GM12875 (cell line): ENCODE data around the gene NUP107.

Experiments
- H3K4me3 ChIP-seq: one replicate; pipeline ENCODE4 v1.5.1; 2011; ENCODE audit warnings: low read depth, low read length, control low read depth
- CTCF ChIP-seq: IDR thresholded peaks from 2 replicates; pipeline ENCODE4 v1.5.1; 2011; ENCODE audit warnings: low read depth, mild to moderate bottlenecking, control low read depth, inconsistent platforms, low read length, moderate library complexity, borderline replicate concordance; ENCODE audit not compliant: insufficient read depth

Gene NUP107

DNA sequence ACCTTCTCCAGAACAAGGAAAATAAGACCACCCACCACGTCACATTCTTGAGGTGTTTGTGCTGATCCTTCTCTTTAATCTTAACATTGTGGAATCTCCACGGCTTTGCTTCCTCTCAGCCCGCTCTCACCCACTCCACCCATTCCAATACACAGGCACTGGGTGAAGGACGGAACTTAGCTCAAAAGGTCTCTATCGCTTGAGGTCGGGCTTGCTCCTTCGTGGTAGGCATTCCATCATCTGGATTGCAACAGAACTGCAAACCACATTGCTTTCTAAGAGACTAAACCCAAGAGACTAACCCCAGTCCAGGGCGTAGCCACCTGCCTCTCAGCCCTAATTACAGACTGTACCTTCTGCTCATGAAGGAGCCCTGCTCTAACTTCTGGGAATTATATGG is 97.2 kb downstream of the NUP107 start:
- TF ChIP-seq CTCF: no peak

GRCh38 chr12:68785358-68785757 is 98.6 kb downstream of the NUP107 start:
- no peak overlapping the region for H3K4me3 ChIP-seq

More for the DNA sequence above, 97.2 kb downstream of the NUP107 start:
- no peak overlapping the region for H3K4me3 ChIP-seq

DNA sequence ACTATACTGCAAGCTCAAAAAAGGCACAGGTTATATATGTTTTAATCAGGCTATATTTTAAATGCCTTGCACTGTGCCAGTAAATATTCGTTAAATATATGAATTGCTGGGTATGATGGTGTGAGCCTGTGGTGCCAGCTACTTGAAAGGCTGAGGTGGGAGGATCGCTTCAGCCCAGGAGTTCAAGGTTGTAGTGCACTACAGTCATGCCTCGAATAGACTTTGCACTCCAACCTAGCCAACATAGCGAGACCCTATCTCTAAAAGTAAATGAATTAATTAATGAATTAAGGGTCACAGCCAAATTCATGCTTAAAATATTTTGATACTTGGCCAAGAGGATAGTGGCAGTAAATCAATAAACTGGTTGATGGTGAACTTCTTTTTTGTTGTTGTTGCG is 99.0 kb downstream of the NUP107 start:
- H3K4me3 ChIP-seq: no peak overlapping the region
- TF ChIP-seq CTCF: no peak

More at GRCh38 chr12:68785358-68785757, 98.6 kb downstream of the NUP107 start:
- no peak for TF ChIP-seq CTCF

- H3K4me3 ChIP-seq: no peak overlapping the region
- no peak for TF ChIP-seq CTCF
Measured at GRCh38 chr12:68786929-68787328, 100.2 kb downstream of the NUP107 start.

GRCh38 chr12:68788554-68789143 is 101.9 kb downstream of the NUP107 start:
- H3K4me3 ChIP-seq: no peak overlapping the region
- TF ChIP-seq CTCF: no peak

DNA sequence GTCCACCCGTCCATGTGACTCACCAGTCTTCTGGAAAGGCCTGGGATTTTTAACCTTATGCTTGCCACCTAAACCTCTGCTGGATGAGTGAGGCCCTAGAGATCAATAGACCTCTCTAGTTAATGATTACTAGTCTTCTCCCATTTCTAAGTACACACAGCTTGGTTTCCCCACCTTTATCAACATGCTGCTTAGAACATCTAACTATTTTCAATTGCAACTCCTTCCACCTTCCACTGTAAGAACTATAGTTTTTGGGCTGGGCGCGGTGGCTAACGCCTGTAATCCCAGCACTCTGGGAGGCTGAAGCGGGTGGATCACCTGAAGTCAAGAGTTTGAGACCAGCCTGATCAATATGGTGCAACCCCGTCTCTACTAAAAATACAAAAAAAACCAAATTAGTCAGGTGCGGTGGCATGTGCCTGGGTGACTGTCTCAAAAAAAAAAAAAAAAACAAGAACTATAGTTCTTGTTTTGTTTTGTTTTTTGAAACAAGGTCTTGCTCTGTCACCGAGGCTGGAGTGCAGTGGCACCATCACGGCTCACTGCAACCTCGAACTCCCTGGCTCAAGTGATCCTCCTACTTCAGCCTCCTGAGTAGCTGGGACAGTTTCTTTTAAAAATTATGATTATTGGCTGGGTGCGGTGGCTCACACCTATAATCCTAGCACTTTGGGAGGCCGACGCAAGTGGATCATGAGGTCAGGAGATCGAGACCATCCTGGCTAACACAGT is 102.5 kb downstream of the NUP107 start:
- H3K4me3 ChIP-seq: no peak overlapping the region
- TF ChIP-seq CTCF: no peak

DNA sequence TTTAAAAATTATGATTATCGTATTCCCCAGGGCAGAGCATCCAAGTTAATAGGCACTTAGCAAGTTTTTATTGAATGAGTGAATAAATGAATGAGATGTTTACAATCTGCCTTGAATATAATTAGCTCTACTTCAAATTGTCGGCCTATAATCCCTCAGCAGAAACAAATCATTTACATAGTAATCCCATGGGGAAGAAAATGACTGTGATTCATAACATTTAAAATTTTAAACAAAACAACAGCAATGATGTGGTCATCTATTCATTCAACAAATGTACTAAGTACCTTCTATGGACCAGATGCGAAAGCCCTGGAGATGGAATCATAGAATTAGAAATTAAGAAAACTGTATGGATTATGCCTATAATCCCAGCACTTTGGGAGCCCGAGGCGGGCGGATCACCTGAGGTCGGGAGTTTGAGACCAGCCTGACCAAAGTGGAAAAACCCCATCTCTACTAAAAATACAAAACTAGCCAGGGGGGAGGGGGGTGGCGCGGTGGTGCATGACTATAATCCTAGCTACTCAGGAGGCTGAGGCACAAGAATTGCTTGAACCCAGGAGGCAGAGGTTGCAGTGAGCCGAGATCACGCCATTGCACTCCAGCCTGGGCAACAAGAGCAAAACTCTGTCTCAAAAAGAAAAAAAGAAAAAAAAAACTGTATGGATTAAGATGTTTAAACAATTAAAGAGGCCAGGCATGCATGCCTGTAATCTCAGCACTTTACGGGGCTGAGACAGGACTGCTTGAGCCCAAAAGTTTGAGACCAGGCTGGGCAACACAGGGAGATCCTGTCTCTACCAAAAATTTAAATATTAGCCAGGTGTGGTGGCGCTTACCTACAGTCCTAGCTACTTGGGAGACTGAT is 103.5 kb downstream of the NUP107 start:
- H3K4me3 ChIP-seq: no peak overlapping the region
- TF ChIP-seq CTCF: no peak
